Osteocyte (in vitro differentiated cells): ENCODE measurements around the gene DCDC1. TPM values are rescaled to one million over a fixed set of nuclear protein-coding genes. Genes with fewer than 3 reads are reported as not detected.

Experiments used
- DNase-seq: peaks from one replicate; pipeline ENCODE4 v3.0.0; 2021; ENCODE audit warnings: mixed read lengths; ENCODE audit not compliant: unreplicated experiment; ENCODE audit errors: extremely low spot score
- H3K27ac Mint-ChIP-seq: one replicate; pipeline ENCODE4 v1.8.0; 2021; ENCODE audit warnings: mild to moderate bottlenecking, mixed read lengths; ENCODE audit not compliant: unreplicated experiment
- H3K27me3 Mint-ChIP-seq: one replicate; pipeline ENCODE4 v1.8.0; 2021; ENCODE audit warnings: mixed read lengths; ENCODE audit not compliant: unreplicated experiment
- H3K36me3 Mint-ChIP-seq: one replicate; pipeline ENCODE4 v1.8.0; 2021; ENCODE audit warnings: mixed read lengths; ENCODE audit not compliant: unreplicated experiment
- H3K4me1 Mint-ChIP-seq: one replicate; pipeline ENCODE4 v1.8.0; 2021; ENCODE audit warnings: mixed read lengths; ENCODE audit not compliant: unreplicated experiment
- H3K4me3 Mint-ChIP-seq: one replicate; pipeline ENCODE4 v1.8.0; 2021; ENCODE audit warnings: mild to moderate bottlenecking, moderate library complexity, mixed read lengths; ENCODE audit not compliant: unreplicated experiment
- H3K9me3 Mint-ChIP-seq: one replicate; pipeline ENCODE4 v1.8.0; 2021; ENCODE audit warnings: mixed read lengths; ENCODE audit not compliant: unreplicated experiment
- total RNA-seq: library from RNA; stranded (reverse); gene quantifications from 2 replicates; pipeline ENCODE4 v1.2.1, GENCODE V29; 2021
- TF ChIP-seq, protein P1 (sequence below): fragments of 200-600 bp; sonication (generic); IDR thresholded peaks from 2 replicates; pipeline ENCODE4 v1.5.0; 2021; ENCODE audit warnings: antibody characterized with exemption, mild to moderate bottlenecking, moderate library complexity

DCDC1 gene
- total RNA-seq, 1 donor from 2014 or later: not detected

DNA sequence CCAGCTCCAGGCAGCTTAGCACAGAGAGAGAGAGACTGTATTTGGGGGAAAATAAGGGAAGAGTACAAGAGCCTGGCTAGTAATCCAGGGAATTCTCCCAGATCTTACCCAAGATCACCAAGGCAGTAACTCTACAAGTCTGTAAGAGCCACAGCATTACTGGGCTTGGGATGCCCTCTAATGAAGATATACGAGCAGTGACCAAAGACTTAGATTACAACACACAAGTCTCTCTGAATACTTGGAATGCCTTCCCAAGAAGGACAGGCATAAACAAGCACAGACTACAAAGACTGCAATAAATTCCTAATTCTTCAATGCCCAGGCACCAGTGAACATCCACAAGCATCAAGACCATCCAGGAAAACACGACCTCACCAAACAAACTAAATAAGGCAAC lies 17.8 kb upstream of the DCDC1 start:
- DNase-seq: no peak
- Mint-ChIP-seq H3K4me3 (no peak overlapping the region), H3K27ac (no peak overlapping the region), H3K27me3 (no peaks in the 10 kb centered on the region), H3K4me1 (no peaks in the 10 kb centered on the region), H3K9me3 (peaks cover 33% of the 10 kb centered on the region), H3K36me3 (peaks cover 4% of the 10 kb centered on the region)
- TF ChIP-seq, protein P1, sequence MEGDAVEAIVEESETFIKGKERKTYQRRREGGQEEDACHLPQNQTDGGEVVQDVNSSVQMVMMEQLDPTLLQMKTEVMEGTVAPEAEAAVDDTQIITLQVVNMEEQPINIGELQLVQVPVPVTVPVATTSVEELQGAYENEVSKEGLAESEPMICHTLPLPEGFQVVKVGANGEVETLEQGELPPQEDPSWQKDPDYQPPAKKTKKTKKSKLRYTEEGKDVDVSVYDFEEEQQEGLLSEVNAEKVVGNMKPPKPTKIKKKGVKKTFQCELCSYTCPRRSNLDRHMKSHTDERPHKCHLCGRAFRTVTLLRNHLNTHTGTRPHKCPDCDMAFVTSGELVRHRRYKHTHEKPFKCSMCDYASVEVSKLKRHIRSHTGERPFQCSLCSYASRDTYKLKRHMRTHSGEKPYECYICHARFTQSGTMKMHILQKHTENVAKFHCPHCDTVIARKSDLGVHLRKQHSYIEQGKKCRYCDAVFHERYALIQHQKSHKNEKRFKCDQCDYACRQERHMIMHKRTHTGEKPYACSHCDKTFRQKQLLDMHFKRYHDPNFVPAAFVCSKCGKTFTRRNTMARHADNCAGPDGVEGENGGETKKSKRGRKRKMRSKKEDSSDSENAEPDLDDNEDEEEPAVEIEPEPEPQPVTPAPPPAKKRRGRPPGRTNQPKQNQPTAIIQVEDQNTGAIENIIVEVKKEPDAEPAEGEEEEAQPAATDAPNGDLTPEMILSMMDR: no peak

DNA sequence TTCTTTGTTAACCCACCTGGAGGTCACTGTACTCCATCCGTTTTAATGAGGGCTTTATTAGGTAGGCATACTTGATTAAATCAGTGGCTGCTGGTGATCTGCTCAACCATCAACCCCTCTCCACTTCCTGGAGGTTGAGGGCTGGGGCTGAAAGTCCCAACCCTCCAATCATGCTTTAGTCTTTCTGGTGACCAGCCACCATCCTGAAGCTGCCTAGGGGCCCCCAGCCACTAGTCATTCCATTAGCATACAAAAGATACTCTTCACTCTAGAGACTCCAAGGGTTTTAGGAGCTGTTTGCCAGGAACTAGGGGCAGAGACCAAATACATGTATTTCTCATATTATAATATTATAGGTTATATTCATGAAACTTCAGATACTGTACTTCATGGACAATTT lies 13.6 kb upstream of the DCDC1 start:
- Mint-ChIP-seq H3K36me3 (peaks cover 4% of the 10 kb centered on the region), H3K27me3 (no peaks in the 10 kb centered on the region), H3K4me3 (no peak overlapping the region), H3K4me1 (no peaks in the 10 kb centered on the region), H3K27ac (no peak overlapping the region), H3K9me3 (peaks cover 8% of the 10 kb centered on the region)
- TF ChIP-seq, protein P1: no peak
- DNase-seq: no peak

DNA sequence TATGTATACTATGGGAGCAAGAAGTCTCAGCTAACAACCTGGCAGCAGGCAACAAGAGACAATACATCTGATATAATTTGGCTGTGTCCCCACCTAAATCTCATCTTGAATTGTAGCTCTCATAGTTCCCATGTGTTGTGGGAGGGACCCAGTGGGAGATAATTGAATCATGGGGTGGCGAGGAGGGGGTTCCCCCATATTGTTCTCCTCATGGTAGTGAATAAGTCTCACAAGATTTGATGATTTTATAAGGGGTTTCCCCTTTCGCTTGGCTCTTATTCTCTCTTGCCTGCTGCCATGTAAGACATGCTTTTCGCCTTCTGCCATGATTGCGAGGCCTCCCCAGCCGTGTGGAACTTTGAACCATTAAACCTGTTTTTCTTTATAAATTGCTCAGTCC lies 6.3 kb upstream of the DCDC1 start:
- Mint-ChIP-seq H3K4me1 (peaks cover 4% of the 10 kb centered on the region), H3K27me3 (no peaks in the 10 kb centered on the region), H3K36me3 (peaks cover 8% of the 10 kb centered on the region), H3K9me3 (no peaks in the 10 kb centered on the region), H3K4me3 (no peak overlapping the region), H3K27ac (no peak overlapping the region)
- TF ChIP-seq, protein P1: no peak
- DNase-seq: no peak

DNA sequence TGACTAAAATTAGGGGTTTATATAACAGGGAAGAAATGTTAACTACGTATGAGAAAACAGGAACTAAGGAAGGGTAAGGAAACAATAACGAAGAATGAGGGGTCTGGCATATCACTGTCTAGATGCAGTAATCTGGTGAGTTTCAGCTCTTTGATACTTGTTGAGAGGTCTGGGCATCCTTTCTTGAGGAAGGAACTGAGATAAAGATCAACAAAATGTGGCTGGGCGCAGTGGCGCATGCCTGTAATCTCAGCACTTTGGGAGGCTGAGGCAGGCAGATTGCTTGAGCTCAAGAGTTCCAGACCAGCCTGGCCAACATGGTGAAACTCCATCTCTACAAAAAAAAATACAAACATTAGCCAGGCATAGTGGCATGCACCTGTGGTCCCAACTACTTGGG lies 2.7 kb downstream of the DCDC1 start:
- Mint-ChIP-seq H3K27me3 (peaks cover 39% of the 10 kb centered on the region), H3K27ac (no peak overlapping the region), H3K9me3 (no peaks in the 10 kb centered on the region), H3K36me3 (peaks cover 3% of the 10 kb centered on the region), H3K4me3 (no peak overlapping the region), H3K4me1 (peaks cover 14% of the 10 kb centered on the region)
- DNase-seq: no peak
- TF ChIP-seq, protein P1: no peak

DNA sequence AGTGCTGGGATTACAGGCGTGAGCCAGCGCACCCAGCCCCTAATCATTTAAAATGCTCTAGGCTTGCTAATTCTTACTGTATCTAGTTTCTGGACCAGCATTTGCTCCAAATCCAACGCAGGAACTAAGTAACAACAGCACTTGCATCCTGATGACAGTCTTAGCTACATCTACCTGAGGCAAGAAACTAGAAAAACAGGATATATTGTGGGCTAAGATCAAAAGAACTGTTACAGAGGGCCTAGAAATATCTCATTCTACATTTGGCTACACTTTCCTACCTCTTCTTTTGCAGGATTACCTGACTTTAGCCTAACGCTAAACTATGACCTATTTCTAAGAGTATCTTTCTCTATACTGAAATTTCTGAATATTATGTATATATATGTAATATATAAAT lies 7.8 kb downstream of the DCDC1 start:
- Mint-ChIP-seq H3K27ac (no peak overlapping the region), H3K4me1 (no peaks in the 10 kb centered on the region), H3K27me3 (peaks cover 34% of the 10 kb centered on the region), H3K9me3 (no peaks in the 10 kb centered on the region), H3K4me3 (no peak overlapping the region), H3K36me3 (no peaks in the 10 kb centered on the region)
- TF ChIP-seq, protein P1: no peak
- DNase-seq: no peak
